Upper lobe of left lung (tissue), 4 donors: ENCODE results near the gene PIANP.

ENCODE experiments used
- POLR2A ChIP-seq, 4 donors: fragments of 450-650 bp; IDR thresholded peaks; one replicate each; pipeline ENCODE4 v1.5.1; 2016 to 2017; ENCODE audit warnings: antibody characterized with exemption in 4 of 4, mild to moderate bottlenecking in 2 of 4
- POLR2AphosphoS5 ChIP-seq, 2 donors: sonication (generic); formaldehyde crosslinking; IDR thresholded peaks; one replicate each; pipeline ENCODE4 v1.5.1; 2017; ENCODE audit warnings: antibody characterized with exemption in 2 of 2
- TF ChIP-seq, protein P1 (sequence below), 6 experiments: fragments of 450-650 bp in 4 of 6; fragments of 200-600 bp in 2 of 6; sonication (generic) in 2 of 6; IDR thresholded peaks; one replicate each; pipeline ENCODE4 v1.5.1; 2016 to 2019; ENCODE audit warnings: antibody characterized with exemption in 6 of 6

DNA sequence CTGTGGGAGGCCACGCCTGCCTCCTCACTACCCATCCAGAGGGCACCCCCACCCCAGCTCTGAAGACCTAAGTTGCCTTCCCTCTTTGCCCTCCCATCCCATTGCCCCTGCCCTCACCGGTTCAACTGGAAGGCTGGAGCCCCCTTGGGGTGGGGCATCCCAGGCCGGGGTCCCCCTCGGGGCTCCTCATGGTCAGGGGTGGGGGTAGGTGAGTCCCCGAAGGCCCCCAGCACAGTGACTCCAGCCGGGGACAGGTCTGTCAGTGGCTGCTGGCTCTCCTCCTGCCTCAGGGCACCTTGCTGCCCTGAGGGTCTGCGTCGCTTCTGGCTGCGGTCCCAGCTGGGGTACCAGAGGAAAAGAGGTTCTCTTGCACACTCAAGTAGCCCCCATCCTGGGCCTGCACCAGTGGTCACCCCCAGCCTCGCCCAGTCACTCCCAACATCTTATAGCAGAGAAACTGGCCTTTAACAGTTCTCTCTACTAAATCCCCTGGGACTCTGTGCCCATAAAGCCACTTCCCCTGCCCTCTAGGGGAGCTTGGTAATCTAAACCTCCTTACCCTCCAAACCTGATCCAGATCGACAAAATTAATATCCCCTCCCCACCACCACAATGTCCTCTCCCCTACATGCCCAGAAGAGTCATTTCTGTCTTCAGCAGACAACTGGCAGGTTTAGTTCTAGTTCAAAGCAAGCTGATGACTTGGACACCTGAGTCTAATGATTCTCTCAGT lies 5.1 kb downstream of the PIANP start:
- TF ChIP-seq, protein P1, sequence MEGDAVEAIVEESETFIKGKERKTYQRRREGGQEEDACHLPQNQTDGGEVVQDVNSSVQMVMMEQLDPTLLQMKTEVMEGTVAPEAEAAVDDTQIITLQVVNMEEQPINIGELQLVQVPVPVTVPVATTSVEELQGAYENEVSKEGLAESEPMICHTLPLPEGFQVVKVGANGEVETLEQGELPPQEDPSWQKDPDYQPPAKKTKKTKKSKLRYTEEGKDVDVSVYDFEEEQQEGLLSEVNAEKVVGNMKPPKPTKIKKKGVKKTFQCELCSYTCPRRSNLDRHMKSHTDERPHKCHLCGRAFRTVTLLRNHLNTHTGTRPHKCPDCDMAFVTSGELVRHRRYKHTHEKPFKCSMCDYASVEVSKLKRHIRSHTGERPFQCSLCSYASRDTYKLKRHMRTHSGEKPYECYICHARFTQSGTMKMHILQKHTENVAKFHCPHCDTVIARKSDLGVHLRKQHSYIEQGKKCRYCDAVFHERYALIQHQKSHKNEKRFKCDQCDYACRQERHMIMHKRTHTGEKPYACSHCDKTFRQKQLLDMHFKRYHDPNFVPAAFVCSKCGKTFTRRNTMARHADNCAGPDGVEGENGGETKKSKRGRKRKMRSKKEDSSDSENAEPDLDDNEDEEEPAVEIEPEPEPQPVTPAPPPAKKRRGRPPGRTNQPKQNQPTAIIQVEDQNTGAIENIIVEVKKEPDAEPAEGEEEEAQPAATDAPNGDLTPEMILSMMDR (IDR thresholded peaks at IDR 0.05), result no peak
- TF ChIP-seq POLR2AphosphoS5 (IDR thresholded peaks at IDR 0.05) (no peak), POLR2A (IDR thresholded peaks at IDR 0.05) (no peak)
